ENCODE results near the gene DRD3. TPM values are rescaled to one million over a fixed set of nuclear protein-coding genes. Genes with fewer than 3 reads are reported as not detected.

The DRD3 gene
- total RNA-seq, 1 experiment from 2014 or later = 0.17 TPM

GRCh38 chr3:114103858-114104257 is 75.0 kb downstream of the DRD3 start:
- Mint-ChIP-seq H3K27ac (no peak overlapping the region), H3K9me3 (no peaks in the 10 kb centered on the region), H3K4me3 (no peak overlapping the region), H3K27me3 (ENCODE audit: low read depth) (no peaks in the 10 kb centered on the region), H3K4me1 (peaks cover 14% of the 10 kb centered on the region), H3K36me3 (no peaks in the 10 kb centered on the region)
- ChIA-PET CTCF (interaction anchor here (0.7 kb wide), 1 partner anchor 1769 kb away, joined by 4 read pairs; no protein-coding TSS in a partner anchor), POLR2A (no interaction called here)
- no peak; the same call in 1 of the 2 replicates for ATAC-seq
- TF ChIP-seq ZSCAN18 (CRISPR knock-in tag; IDR thresholded peaks at IDR 0.05) (no peak), E2F1 (CRISPR knock-in tag; IDR thresholded peaks at IDR 0.05) (no peak), SMAD3 (CRISPR knock-in tag; IDR thresholded peaks at IDR 0.05; ENCODE audit: borderline replicate concordance) (no peak), ELF4 (CRISPR knock-in tag; IDR thresholded peaks at IDR 0.05; ENCODE audit: low read depth) (no peak), IRF1 (CRISPR knock-in tag; IDR thresholded peaks at IDR 0.05) (no peak), ZMAT4 (CRISPR knock-in tag; IDR thresholded peaks at IDR 0.05) (no peak), ARID4B (CRISPR knock-in tag; IDR thresholded peaks at IDR 0.05; ENCODE audit: borderline replicate concordance) (no peak), E2F4 (CRISPR knock-in tag; IDR thresholded peaks at IDR 0.05; ENCODE audit: borderline replicate concordance, low read depth) (no peak), MXD4 (CRISPR knock-in tag; IDR thresholded peaks at IDR 0.05; ENCODE audit: borderline replicate concordance) (no peak), FOXK1 (CRISPR knock-in tag; IDR thresholded peaks at IDR 0.05) (no peak), FOXJ3 (CRISPR knock-in tag; IDR thresholded peaks at IDR 0.05; ENCODE audit: borderline replicate concordance) (no peak), PRRX2 (CRISPR knock-in tag; IDR thresholded peaks at IDR 0.05) (no peak), ATF2 (CRISPR knock-in tag; IDR thresholded peaks at IDR 0.05; ENCODE audit: borderline replicate concordance, low read depth) (no peak)
- DNase-seq (ENCODE audit: low spot score) = no peak

GRCh38 chr3:114103181-114103580 is 75.7 kb downstream of the DRD3 start:
- Mint-ChIP-seq H3K4me3 (no peak overlapping the region), H3K27ac (no peak overlapping the region), H3K4me1 (peaks cover 14% of the 10 kb centered on the region), H3K27me3 (ENCODE audit: low read depth) (no peaks in the 10 kb centered on the region), H3K36me3 (no peaks in the 10 kb centered on the region), H3K9me3 (no peaks in the 10 kb centered on the region)
- CTCF ChIA-PET = no interaction called here
- ATAC-seq = no peak
- POLR2A ChIA-PET = no interaction called here
- no peak for DNase-seq (ENCODE audit: low spot score)
- TF ChIP-seq CREB1 (CRISPR knock-in tag; IDR thresholded peaks at IDR 0.05) (no peak), SOX15 (CRISPR knock-in tag; IDR thresholded peaks at IDR 0.05) (no peak), E2F1 (CRISPR knock-in tag; IDR thresholded peaks at IDR 0.05) (no peak), TEAD4 (CRISPR knock-in tag; IDR thresholded peaks at IDR 0.05) (no peak), ELF4 (CRISPR knock-in tag; IDR thresholded peaks at IDR 0.05; ENCODE audit: low read depth) (no peak), ZNF416 (CRISPR knock-in tag; IDR thresholded peaks at IDR 0.05) (no peak), HMGXB4 (CRISPR knock-in tag; IDR thresholded peaks at IDR 0.05) (no peak), ZBTB43 (CRISPR knock-in tag; IDR thresholded peaks at IDR 0.05) (no peak), NFE2L1 (CRISPR knock-in tag; IDR thresholded peaks at IDR 0.05) (no peak)
